Calu3 (cell line): Measurements from ENCODE around the gene CNTD1. TPM values are rescaled to one million over a fixed set of nuclear protein-coding genes. Genes with fewer than 3 reads are reported as not detected.

ENCODE experiments used
- BruUV-seq: library from RNA; stranded (reverse); fragments of 400-500 nt; replicated peaks from 2 replicates; lab custom pipeline; 2021; lab: Mats Ljungman, UMichigan
- CTCF ChIA-PET: fragments of 300-600 bp; sonication (Branson Sonifier 250); formaldehyde crosslinking; loops from one replicate; lab custom pipeline; 2022; ENCODE audit warnings: antibody characterized with exemption; lab: Charles Lee
- DNase-seq: peaks from one replicate; pipeline ENCODE4 v3.0.0; 2022
- H3K27ac Mint-ChIP-seq: one replicate; pipeline ENCODE4 v1.8.0; 2022; ENCODE audit warnings: mixed read lengths; ENCODE audit not compliant: unreplicated experiment
- H3K27me3 Mint-ChIP-seq: one replicate; pipeline ENCODE4 v1.8.0; 2022; ENCODE audit warnings: mixed read lengths; ENCODE audit not compliant: unreplicated experiment
- H3K36me3 Mint-ChIP-seq: one replicate; pipeline ENCODE4 v1.8.0; 2022; ENCODE audit warnings: mild to moderate bottlenecking, moderate library complexity, mixed read lengths; ENCODE audit not compliant: insufficient read depth, unreplicated experiment
- H3K4me1 Mint-ChIP-seq: one replicate; pipeline ENCODE4 v1.8.0; 2022; ENCODE audit warnings: mild to moderate bottlenecking, low read depth, mixed read lengths; ENCODE audit not compliant: unreplicated experiment
- H3K4me3 Mint-ChIP-seq: one replicate; pipeline ENCODE4 v1.8.0; 2022; ENCODE audit warnings: mild to moderate bottlenecking, low read depth, moderate library complexity, mixed read lengths; ENCODE audit not compliant: unreplicated experiment
- H3K9me3 Mint-ChIP-seq: one replicate; pipeline ENCODE4 v1.8.0; 2022; ENCODE audit warnings: low read depth, mixed read lengths; ENCODE audit not compliant: unreplicated experiment
- CTCF ChIP-seq: fragments of 200-600 bp; IDR thresholded peaks from one replicate; pipeline ENCODE4 v1.8.0; 2022; ENCODE audit warnings: antibody characterized with exemption; ENCODE audit not compliant: unreplicated experiment
- intact Hi-C: fragments of 100-400 bp; cut with micrococcal nuclease; formaldehyde crosslinking; loops from one replicate; pipeline ENCODE4 v1.10.0; 2022; ENCODE audit not compliant: unreplicated experiment
- total RNA-seq: library from RNA; stranded (reverse); gene quantifications from 2 replicates; pipeline ENCODE4 v1.2.3, GENCODE V29; 2022

The CNTD1 gene
- total RNA-seq, 1 experiment from 2014 or later: 0.54 TPM

- CTCF ChIA-PET: no interaction called here
- Mint-ChIP-seq H3K9me3 (no peaks in the 10 kb centered on the region), H3K4me1 (peaks cover 8% of the 10 kb centered on the region), H3K27ac (no peak overlapping the region), H3K27me3 (peaks cover 16% of the 10 kb centered on the region), H3K4me3 (no peak overlapping the region), H3K36me3 (peaks cover 25% of the 10 kb centered on the region)
- TF ChIP-seq CTCF: no peak
- BruUV-seq: no TSS peak
- DNase-seq: no peak
- intact Hi-C loops: no loop called here
Measured at GRCh38 chr17:42827472-42827871, 28.8 kb downstream of the CNTD1 start.

- no peaks in the 10 kb centered on the region for H3K9me3 Mint-ChIP-seq
- H3K4me3 Mint-ChIP-seq: no peak overlapping the region
- peaks cover 35% of the 10 kb centered on the region for H3K36me3 Mint-ChIP-seq
- TF ChIP-seq CTCF: no peak
- H3K27ac Mint-ChIP-seq: no peak overlapping the region
- no TSS peak for BruUV-seq
- DNase-seq: no peak
- H3K4me1 Mint-ChIP-seq: peaks cover 19% of the 10 kb centered on the region
- peaks cover 16% of the 10 kb centered on the region for H3K27me3 Mint-ChIP-seq
- intact Hi-C loops: no loop called here
- CTCF ChIA-PET: no interaction called here
Measured at GRCh38 chr17:42830971-42831370, 32.3 kb downstream of the CNTD1 start.

GRCh38 chr17:42832213-42832933 is 33.7 kb downstream of the CNTD1 start:
- CTCF ChIA-PET: interaction anchor here (2.2 to 2.6 kb wide), 2 partner anchors 8 to 11 kb away, joined by 8 to 15 read pairs; partner anchors contain the start of gene BECN1
- BruUV-seq: no TSS peak
- peaks cover 19% of the 10 kb centered on the region for H3K4me1 Mint-ChIP-seq
- H3K27me3 Mint-ChIP-seq: peaks cover 14% of the 10 kb centered on the region
- peak overlapping the region; percentile 88 for H3K4me3 Mint-ChIP-seq
- no peak for TF ChIP-seq CTCF
- intact Hi-C loops: no loop called here
- peak overlapping the region; percentile 96 for H3K27ac Mint-ChIP-seq
- peaks cover 49% of the 10 kb centered on the region for H3K36me3 Mint-ChIP-seq
- no peak for DNase-seq
- H3K9me3 Mint-ChIP-seq: no peaks in the 10 kb centered on the region

- TF ChIP-seq CTCF: no peak
- CTCF ChIA-PET: interaction anchor here (0.6 to 2.6 kb wide), 3 partner anchors 9 to 99 kb away, joined by 3 to 15 read pairs (median 8); partner anchors contain the start of gene BECN1
- H3K36me3 Mint-ChIP-seq: peaks cover 57% of the 10 kb centered on the region
- H3K4me3 Mint-ChIP-seq: peak within 1 kb of the TSS; percentile 88
- H3K4me1 Mint-ChIP-seq: peaks cover 19% of the 10 kb centered on the region
- H3K27me3 Mint-ChIP-seq: peaks cover 7% of the 10 kb centered on the region
- intact Hi-C loops: no loop called here
- BruUV-seq: TSS peak; percentile 85
- peak; percentile 94 for DNase-seq
- no peaks in the 10 kb centered on the region for H3K9me3 Mint-ChIP-seq
- H3K27ac Mint-ChIP-seq: peak within 1 kb of the TSS; percentile 96
Measured at GRCh38 chr17:42832934-42833766, 34.5 kb downstream of the CNTD1 start, which contains the start of gene PSME3. TSS of gene PSME3 (plus strand) at chr17:42833397. CDS start at chr17:42833632, 235 bp downstream.
